GM21515 (cell line): Measurements from ENCODE around the gene CTXN2.
A peak's percentile ranks its signal among the peaks of the same experiment; 100 is the strongest.

Experiments
- ATAC-seq: cut with Tn5 transposase; IDR thresholded peaks from one replicate; pipeline ENCODE4 v1.9.1; 2021; ENCODE audit not compliant: unreplicated experiment

CTXN2 gene

GRCh38 chr15:48221885-48222284, 30.4 kb downstream of the CTXN2 start:
- ATAC-seq, result no peak

DNA sequence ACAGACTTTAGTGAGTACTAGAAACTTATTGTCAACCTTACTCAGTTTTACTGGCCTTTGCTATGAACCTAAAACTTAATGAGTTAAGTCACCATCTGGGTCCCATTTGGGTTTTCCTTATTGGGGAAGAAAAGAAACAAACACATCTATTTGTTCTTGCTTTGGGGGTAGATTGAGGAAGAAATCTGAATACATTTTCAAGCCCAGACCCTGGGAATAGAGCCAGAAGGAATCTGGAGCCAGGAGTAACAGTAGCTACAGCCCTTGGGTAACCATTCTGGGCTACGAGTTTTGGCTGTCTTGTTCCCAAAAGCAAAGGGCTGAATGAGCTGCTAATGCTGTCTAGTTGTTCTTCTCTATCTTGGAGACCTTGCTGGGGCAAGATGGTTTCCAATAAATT, 31.2 kb downstream of the CTXN2 start:
- no peak for ATAC-seq

- ATAC-seq, result no peak
These were observed 34.3 kb downstream of the CTXN2 start for GRCh38 chr15:48225771-48226170.

GRCh38 chr15:48230498-48230897, 39.0 kb downstream of the CTXN2 start:
- no peak for ATAC-seq

GRCh38 chr15:48233246-48233645, 41.8 kb downstream of the CTXN2 start:
- ATAC-seq, result no peak

GRCh38 chr15:48239334-48239733, 47.9 kb downstream of the CTXN2 start:
- ATAC-seq, result no peak

DNA sequence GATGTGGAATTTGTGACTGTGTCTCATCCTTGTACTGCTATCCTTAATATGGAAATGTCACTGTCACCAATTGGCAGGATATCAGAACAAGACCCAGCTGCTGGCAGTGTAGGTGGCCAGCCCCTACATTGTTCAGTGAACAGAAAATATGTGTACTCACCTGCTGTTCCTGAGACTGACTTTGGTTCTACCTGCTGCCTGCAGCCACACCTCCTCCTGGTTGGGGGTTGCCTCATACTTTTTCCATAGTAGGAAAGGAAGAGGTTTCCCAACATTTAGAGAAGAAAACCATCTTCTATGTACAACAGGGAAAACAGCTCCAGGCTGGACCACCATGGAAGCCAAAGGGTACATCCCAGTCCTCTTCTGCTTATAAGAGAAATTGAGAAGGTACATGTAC, 50.5 kb downstream of the CTXN2 start:
- ATAC-seq, result no peak

DNA sequence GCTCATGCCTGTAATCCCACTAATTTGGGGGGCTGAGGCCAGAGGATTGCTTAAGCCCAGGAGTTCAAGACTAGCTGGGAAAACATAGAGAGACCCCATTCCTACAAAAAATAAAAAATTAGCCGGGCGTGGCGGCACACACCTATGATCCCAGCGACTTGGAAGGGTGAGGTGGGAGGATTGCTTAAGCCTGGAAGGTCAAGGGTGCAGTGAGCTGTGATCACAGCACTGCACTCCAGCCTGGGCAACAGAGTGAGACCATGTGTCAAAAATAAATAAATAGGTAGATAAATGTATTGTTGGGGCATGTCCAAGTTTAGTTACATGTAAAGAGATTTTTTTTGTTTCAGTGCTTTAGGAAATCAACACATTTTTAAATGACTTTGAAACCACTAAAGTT, 51.1 kb downstream of the CTXN2 start:
- no peak for ATAC-seq

- no peak for ATAC-seq
These were observed 53.5 kb downstream of the CTXN2 start for GRCh38 chr15:48244921-48245320.

- ATAC-seq, result no peak
These were observed 56.9 kb downstream of the CTXN2 start for GRCh38 chr15:48248414-48248813.

DNA sequence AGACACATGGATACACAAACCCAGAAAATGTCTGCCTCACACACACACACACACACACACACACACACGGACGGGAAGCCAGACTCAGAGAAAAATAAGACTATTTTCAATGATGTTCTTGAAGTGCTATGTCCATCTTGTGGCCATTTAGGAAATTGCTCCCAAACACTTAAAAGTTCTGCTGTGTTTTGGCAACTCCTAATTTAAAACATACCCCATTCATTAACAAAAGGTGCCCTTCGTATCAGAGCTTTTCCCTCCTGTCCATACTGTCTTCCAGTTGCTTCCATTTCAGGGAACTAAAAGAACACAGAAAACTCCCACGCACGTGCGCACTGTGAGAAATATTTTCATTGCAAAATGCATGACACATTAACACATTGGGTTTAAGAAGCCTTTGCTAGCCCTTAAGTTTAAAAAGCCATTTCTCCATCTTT, 59.2 kb downstream of the CTXN2 start:
- ATAC-seq, result peak; percentile 66

- ATAC-seq, result no peak
These were observed 61.7 kb downstream of the CTXN2 start for GRCh38 chr15:48253172-48253571.
